PC-3 (cell line): ENCODE data around the gene ALG14. TPM values are rescaled to one million over a fixed set of nuclear protein-coding genes. Genes with fewer than 3 reads are reported as not detected.

Experiments used
- ATAC-seq: fragments of 200-7000 bp; cut with Tn5 transposase; 2 replicates; pipeline ENCODE4 v1.9.1; 2020; ENCODE audit warnings: mild to moderate bottlenecking, moderate library complexity
- BruUV-seq: library from RNA; stranded (reverse); fragments of 400-500 nt; replicated peaks from 2 replicates; lab custom pipeline; 2021; lab: Mats Ljungman, UMichigan
- CTCF ChIA-PET: fragments of 300-600 bp; sonication (Branson Sonifier 250); formaldehyde crosslinking; loops from one replicate; lab custom pipeline; 2022; ENCODE audit warnings: antibody characterized with exemption; lab: Charles Lee
- POLR2A ChIA-PET: fragments of 300-600 bp; sonication (Branson Sonifier 250); formaldehyde crosslinking; loops from one replicate; lab custom pipeline; 2022; ENCODE audit warnings: antibody characterized with exemption; ENCODE audit not compliant: unreplicated experiment; lab: Charles Lee
- DNase-seq: peaks from one replicate; pipeline ENCODE4 v3.0.0-alpha.2; 2015
- H2AFZ ChIP-seq: fragments of 300-600 bp; sonication (generic); 2 replicates; pipeline ENCODE4 v1.6.0; 2016; ENCODE audit warnings: antibody characterized with exemption, low read length
- H3F3A ChIP-seq: fragments of 300-600 bp; sonication (generic); one replicate; pipeline ENCODE4 v1.6.0; 2017; ENCODE audit warnings: antibody characterized with exemption, low read length, control low read depth, mild to moderate bottlenecking; ENCODE audit not compliant: unreplicated experiment
- H3K27ac ChIP-seq: fragments of 300-600 bp; sonication (generic); 2 replicates; pipeline ENCODE4 v1.5.1; 2016; ENCODE audit warnings: mild to moderate bottlenecking, low read length
- H3K27me3 ChIP-seq: fragments of 300-600 bp; sonication (generic); 2 replicates; pipeline ENCODE4 v1.6.1; 2016; ENCODE audit warnings: low read length, mixed read lengths
- H3K36me3 ChIP-seq: fragments of 300-600 bp; sonication (generic); 2 replicates; pipeline ENCODE4 v1.6.1; 2016; ENCODE audit warnings: low read depth, mixed run types, low read length, mixed read lengths
- H3K4me1 ChIP-seq: fragments of 300-600 bp; sonication (generic); 2 replicates; pipeline ENCODE4 v1.5.1; 2016; ENCODE audit warnings: low read length; ENCODE audit not compliant: insufficient read depth
- H3K4me2 ChIP-seq: fragments of 300-600 bp; sonication (generic); 2 replicates; pipeline ENCODE4 v1.6.0; 2016; ENCODE audit warnings: low read length
- H3K4me3 ChIP-seq: fragments of 300-600 bp; sonication (generic); 2 replicates; pipeline ENCODE4 v1.5.1; 2016; ENCODE audit warnings: mild to moderate bottlenecking, low read length, mixed read lengths
- H3K79me2 ChIP-seq: fragments of 300-600 bp; sonication (generic); 2 replicates; pipeline ENCODE4 v1.6.1; 2017; ENCODE audit warnings: low read length, mixed read lengths
- H3K9ac ChIP-seq: fragments of 300-600 bp; sonication (generic); 2 replicates; pipeline ENCODE4 v1.6.0; 2016; ENCODE audit warnings: mild to moderate bottlenecking, low read length
- H3K9me2 ChIP-seq: fragments of 300-600 bp; sonication (generic); replicated peaks from 2 replicates; pipeline ENCODE4 v1.6.1; 2016; ENCODE audit warnings: mixed run types, low read length, mixed read lengths
- H3K9me3 ChIP-seq: fragments of 300-600 bp; sonication (generic); 2 replicates; pipeline ENCODE4 v1.6.1; 2016; ENCODE audit warnings: low read length, mixed read lengths
- H4K20me1 ChIP-seq: fragments of 300-600 bp; sonication (generic); 2 replicates; pipeline ENCODE4 v1.6.1; 2016; ENCODE audit warnings: low read length, mixed read lengths
- CTCF ChIP-seq: fragments of 300-600 bp; sonication (generic); conservative IDR thresholded peaks from 2 replicates; pipeline ENCODE4 v1.5.1; 2017; ENCODE audit warnings: antibody characterized with exemption, low read depth, mild to moderate bottlenecking, low read length
- EZH2 ChIP-seq: fragments of 300-600 bp; sonication (generic); IDR thresholded peaks from one replicate; pipeline ENCODE4 v1.6.1; 2017; ENCODE audit warnings: antibody characterized with exemption, mild to moderate bottlenecking, low read length; ENCODE audit not compliant: unreplicated experiment
- EZH2phosphoT487 ChIP-seq: fragments of 300-600 bp; sonication (generic); IDR thresholded peaks from 2 replicates; pipeline ENCODE4 v1.6.1; 2018; ENCODE audit warnings: mild to moderate bottlenecking, antibody characterized with exemption, low read length, borderline replicate concordance
- intact Hi-C: fragments of 100-400 bp; cut with micrococcal nuclease; formaldehyde crosslinking; loops from 2 replicates; pipeline ENCODE4 v1.9.0; 2023
- total RNA-seq: library from RNA; depleted of rRNA; stranded (reverse); fragments of >200 nt; gene quantifications from 2 replicates; pipeline ENCODE4 v1.2.3, GENCODE V29; 2014

Gene ALG14
- total RNA-seq, 1 experiment from 2014 or later = 3.4 TPM

GRCh38 chr1:94935034-94935433 is 137.7 kb downstream of the ALG14 start:
- no peaks in the 10 kb centered on the region for H3K79me2 ChIP-seq
- POLR2A ChIA-PET = no interaction called here
- no peaks in the 10 kb centered on the region for H3K9me2 ChIP-seq
- no peak overlapping the region for H3K4me3 ChIP-seq
- peak; percentile 40; the same call in 1 of the 2 replicates for ATAC-seq
- H3K36me3 ChIP-seq = no peaks in the 10 kb centered on the region
- H3K4me1 ChIP-seq = 0 out of 2 replicates have a peak, but pooled peaks cover 4% of the 10 kb centered on the region
- no peaks in the 10 kb centered on the region for H4K20me1 ChIP-seq
- TF ChIP-seq EZH2 (no peak), CTCF (no peak), EZH2phosphoT487 (no peak)
- no TSS peak for BruUV-seq
- no peak overlapping the region for H3K9ac ChIP-seq
- no peaks in the 10 kb centered on the region for H3K27me3 ChIP-seq
- no peak for DNase-seq
- intact Hi-C loops = loop anchor here (5.0 kb wide), 1 partner anchor 47 kb away; no protein-coding TSS in a partner anchor
- CTCF ChIA-PET = no interaction called here
- no peak overlapping the region for H3K27ac ChIP-seq
- no peaks in the 10 kb centered on the region for H3F3A ChIP-seq
- no peak overlapping the region for H3K4me2 ChIP-seq
- H3K9me3 ChIP-seq = no peaks in the 10 kb centered on the region
- H2AFZ ChIP-seq = no peak overlapping the region

- TF ChIP-seq CTCF (no peak), EZH2phosphoT487 (no peak), EZH2 (no peak)
- Histone ChIP-seq H2AFZ (no peak overlapping the region), H3K36me3 (no peaks in the 10 kb centered on the region), H3K9me2 (no peaks in the 10 kb centered on the region), H3K9ac (no peak overlapping the region), H3K4me2 (no peak overlapping the region), H4K20me1 (no peaks in the 10 kb centered on the region), H3K9me3 (no peaks in the 10 kb centered on the region), H3K27me3 (no peaks in the 10 kb centered on the region), H3K27ac (no peak overlapping the region), H3F3A (no peaks in the 10 kb centered on the region), H3K4me3 (no peak overlapping the region), H3K79me2 (no peaks in the 10 kb centered on the region), H3K4me1 (0 out of 2 replicates have a peak, but pooled peaks cover 4% of the 10 kb centered on the region)
- intact Hi-C loops = no loop called here
- DNase-seq = no peak
- BruUV-seq = no TSS peak
- ChIA-PET POLR2A (no interaction called here), CTCF (no interaction called here)
- no peak for ATAC-seq
Observed at GRCh38 chr1:94934551-94934950, 138.2 kb downstream of the ALG14 start.

- TF ChIP-seq EZH2 = no peak
- no peak for TF ChIP-seq CTCF
- intact Hi-C loops = no loop called here
- ATAC-seq = no peak
Observed at GRCh38 chr1:94931254-94931841, 141.4 kb downstream of the ALG14 start.

More at GRCh38 chr1:94931254-94931841, 141.4 kb downstream of the ALG14 start:
- Histone ChIP-seq H2AFZ (no peak overlapping the region), H3K9ac (no peak overlapping the region), H3K27ac (no peak overlapping the region), H3F3A (no peaks in the 10 kb centered on the region), H3K9me2 (no peaks in the 10 kb centered on the region), H3K4me1 (0 out of 2 replicates have a peak, but pooled peaks cover 4% of the 10 kb centered on the region), H4K20me1 (no peaks in the 10 kb centered on the region), H3K36me3 (no peaks in the 10 kb centered on the region), H3K79me2 (peaks cover 5% of the 10 kb centered on the region), H3K27me3 (no peaks in the 10 kb centered on the region), H3K4me3 (no peak overlapping the region), H3K4me2 (no peak overlapping the region), H3K9me3 (no peaks in the 10 kb centered on the region)
- ChIA-PET POLR2A (no interaction called here), CTCF (no interaction called here)
- DNase-seq = no peak
- no TSS peak for BruUV-seq
